Measurements from ENCODE around the gene ADAM11.
"Not testable (repeated sequence)": the region's sequence is repeated elsewhere in the genome, so short reads cannot be mapped to it uniquely, and the experiment has no call there.

The ADAM11 gene

GRCh38 chr17:44796731-44797130 lies 37.9 kb downstream of the ADAM11 start:
- no peak for DNase-seq

GRCh38 chr17:44797802-44798201 lies 39.0 kb downstream of the ADAM11 start:
- no peak for DNase-seq

DNA sequence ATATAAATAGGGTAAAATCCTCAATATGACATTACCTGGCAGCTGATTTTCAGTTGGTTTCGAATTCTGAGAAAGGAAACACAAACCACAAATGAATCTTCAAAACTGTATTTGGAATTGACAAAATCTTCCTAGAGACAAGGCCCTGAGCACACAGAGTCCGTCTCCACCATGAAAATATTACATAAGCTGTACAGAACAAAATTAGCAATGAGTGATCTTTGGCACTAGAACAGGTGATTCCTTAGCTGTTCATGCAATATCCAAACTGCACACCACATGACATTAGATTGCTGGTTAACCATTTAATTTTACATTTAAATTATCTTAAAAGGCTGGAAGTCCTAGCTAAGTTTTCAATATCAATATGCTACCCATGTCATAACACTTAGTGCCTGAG lies 39.6 kb downstream of the ADAM11 start:
- DNase-seq: no peak

GRCh38 chr17:44801880-44802279 lies 43.1 kb downstream of the ADAM11 start:
- no peak for DNase-seq

- DNase-seq: peak; percentile 28
These were observed 45.7 kb downstream of the ADAM11 start for GRCh38 chr17:44804302-44805089.

DNA sequence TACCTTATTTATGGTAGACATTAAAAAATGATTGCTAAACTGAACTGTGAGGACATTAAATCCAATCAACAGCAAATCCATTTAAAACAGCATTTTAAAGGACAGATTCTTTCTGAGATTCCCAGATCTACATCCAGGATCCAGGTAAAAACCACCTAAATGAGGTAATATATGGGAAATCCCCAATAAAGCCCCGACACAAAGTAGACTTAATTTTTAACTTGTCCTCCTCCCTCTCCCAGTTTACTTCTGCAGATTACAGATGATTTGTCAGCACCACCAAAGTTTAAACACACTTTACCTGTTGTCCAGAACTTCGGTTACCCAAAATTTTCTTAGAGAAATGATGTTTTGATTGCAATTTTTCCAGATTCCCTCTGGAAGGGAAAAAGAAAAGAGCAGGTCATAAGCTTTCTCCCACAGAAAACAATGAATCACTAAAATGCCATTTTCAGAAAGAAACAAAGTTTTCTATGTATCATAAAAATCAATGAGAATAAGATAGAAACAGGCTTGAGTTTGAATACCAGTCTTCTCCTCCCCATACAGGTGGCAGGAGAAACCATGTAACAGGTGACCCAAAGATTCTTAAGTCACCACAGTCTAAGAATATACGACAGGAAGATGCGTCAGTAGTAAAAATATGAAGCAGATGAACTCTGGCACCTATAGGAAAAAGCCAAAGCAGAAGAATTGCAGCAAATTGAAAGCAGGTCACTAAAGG lies 48.5 kb downstream of the ADAM11 start:
- DNase-seq: no peak

GRCh38 chr17:44807817-44808155 lies 49.0 kb downstream of the ADAM11 start:
- DNase-seq: peak; percentile 64

- DNase-seq: no peak
These were observed 49.4 kb downstream of the ADAM11 start for GRCh38 chr17:44808156-44808555.

- DNase-seq: not testable (repeated sequence)
These were observed 50.0 kb downstream of the ADAM11 start for GRCh38 chr17:44808656-44809388.

DNA sequence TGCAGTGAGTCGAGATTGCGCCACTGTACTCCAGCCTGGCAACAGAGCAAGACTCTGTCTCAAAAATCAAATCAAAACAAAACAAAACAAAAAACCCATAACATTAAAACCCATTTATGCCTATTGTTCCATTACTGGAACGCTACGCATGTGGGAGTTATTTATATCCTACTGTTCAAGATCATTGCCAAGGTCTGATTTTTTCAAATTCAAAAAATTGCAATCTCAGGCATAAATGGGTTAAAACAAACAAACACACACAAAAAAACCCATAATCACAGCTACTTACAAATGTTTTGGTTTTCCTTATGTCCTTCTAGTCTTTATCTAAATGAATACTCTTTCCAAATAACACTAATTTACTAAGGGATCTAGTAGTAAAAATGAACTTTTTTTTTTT lies 53.5 kb downstream of the ADAM11 start:
- DNase-seq: no peak

GRCh38 chr17:44818508-44818907 lies 59.7 kb downstream of the ADAM11 start:
- not testable (repeated sequence) for DNase-seq

GRCh38 chr17:44820631-44821212 lies 61.9 kb downstream of the ADAM11 start:
- peak; percentile 92 for DNase-seq

- DNase-seq: not testable (repeated sequence)
These were observed 66.4 kb downstream of the ADAM11 start for GRCh38 chr17:44825236-44825635.

DNA sequence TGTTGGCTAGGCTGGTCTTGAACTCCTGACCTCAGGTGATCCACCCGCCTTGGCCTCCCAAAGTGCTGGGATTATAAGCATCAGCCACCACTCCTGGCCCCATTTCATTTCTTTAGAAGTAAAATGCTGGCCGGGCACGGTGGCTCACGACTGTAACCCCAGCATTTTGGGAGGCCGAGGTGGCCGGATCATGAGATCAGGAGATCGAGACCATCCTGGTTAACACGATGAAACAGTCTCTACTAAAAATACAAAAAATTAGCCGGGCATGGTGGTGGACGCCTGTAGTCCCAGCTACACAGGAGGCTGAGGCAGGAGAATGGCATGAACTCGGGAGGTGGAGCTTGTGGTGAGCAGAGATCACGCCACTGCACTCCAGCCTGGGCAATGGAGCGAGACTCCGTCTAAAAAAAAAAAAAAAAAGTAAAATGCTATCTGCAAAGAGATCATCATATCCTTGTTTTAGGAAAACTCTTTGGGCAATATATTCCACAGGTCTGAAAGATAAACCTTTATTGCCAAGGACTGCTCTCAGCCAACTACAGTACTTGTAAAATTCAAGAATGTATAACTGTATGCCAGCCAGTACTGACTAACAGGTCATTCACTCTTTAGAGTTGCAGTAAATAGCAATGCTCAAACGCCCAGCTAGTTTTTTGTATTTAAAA lies 67.5 kb downstream of the ADAM11 start:
- no peak for DNase-seq

GRCh38 chr17:44827863-44828262 lies 69.1 kb downstream of the ADAM11 start:
- peak; percentile 37 for DNase-seq

GRCh38 chr17:44828919-44829522 lies 70.2 kb downstream of the ADAM11 start:
- no peak for DNase-seq

DNA sequence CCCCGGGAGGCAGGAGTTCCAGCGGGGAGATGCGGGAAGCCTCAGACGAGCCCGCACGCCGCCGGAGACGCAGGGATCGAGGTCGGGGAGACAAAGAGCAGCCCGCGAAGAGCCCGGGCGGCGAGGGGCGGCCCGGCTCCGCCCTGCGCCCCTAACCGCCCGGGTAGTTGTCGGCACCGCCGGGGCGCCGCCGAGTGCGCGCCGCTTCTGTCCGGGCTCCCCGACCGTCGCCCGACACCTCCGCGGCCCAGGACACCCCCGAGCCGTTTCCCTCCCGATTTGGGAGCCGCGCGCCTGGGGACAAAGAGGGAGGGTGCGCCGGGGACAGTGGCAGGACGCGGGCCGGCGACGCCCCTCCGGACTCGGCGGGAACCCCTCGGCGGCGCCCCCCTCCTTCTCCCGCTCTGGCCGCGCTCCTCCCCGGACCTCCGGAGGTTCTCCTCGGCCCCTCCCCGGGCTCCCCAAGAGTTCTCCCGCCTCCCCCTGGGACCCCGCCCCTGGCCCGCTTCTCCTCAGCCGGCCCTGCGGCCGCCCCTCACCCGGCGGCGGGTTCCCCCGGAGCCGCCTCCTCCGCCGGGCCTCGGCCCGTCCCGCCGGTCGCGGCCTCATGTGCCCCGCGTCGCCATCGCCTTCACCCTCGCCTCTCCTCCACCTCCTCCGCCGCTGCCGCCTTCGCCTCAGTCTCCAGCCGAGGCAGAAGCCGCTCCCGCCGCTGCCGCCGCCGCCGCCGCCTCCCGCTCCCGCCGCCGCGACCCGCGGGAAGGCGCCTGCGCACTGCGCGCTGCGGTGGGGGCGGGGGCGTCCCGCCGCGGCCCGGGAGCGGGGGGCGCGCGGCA lies 71.0 kb downstream of the ADAM11 start, which contains the start of gene GJC1:
Gene GJC1, minus strand, starts transcription at position 765 of the 836 bp plus-strand sequence. CDS start 24,470 bp downstream, outside the sequence.
- DNase-seq: peak; percentile 47

GRCh38 chr17:44830359-44831288 lies 71.8 kb downstream of the ADAM11 start:
- no peak for DNase-seq

- DNase-seq: no peak
These were observed 72.6 kb downstream of the ADAM11 start for GRCh38 chr17:44831371-44831770.

All from fibroblast of upper back skin (primary cell).